ENCODE measurements around the gene PROM1. TPM values are rescaled to one million over a fixed set of nuclear protein-coding genes. Genes with fewer than 3 reads are reported as not detected.

PROM1 gene
- total RNA-seq, 1 experiment from 2014 or later: 196 TPM

GRCh38 chr4:16090096-16090705 is 6.4 kb upstream of the PROM1 start:
- no peak for DNase-seq
- CTCF ChIA-PET: no interaction called here
- peaks cover 4% of the 10 kb centered on the region; the same call in 1 of the 2 replicates for H3K4me1 ChIP-seq

GRCh38 chr4:16089156-16089555 is 5.3 kb upstream of the PROM1 start:
- intact Hi-C loops (cut with micrococcal nuclease; ENCODE audit: unreplicated experiment): no loop called here
- no peaks in the 10 kb centered on the region for H3K27me3 ChIP-seq (replicated peaks; ENCODE audit: control insufficient read depth, insufficient read depth, low read length)

More at GRCh38 chr4:16090096-16090705, 6.4 kb upstream of the PROM1 start:
- no TSS peak for BruUV-seq (replicated peaks)
- no peaks in the 10 kb centered on the region for H3K36me3 Mint-ChIP-seq (ENCODE audit: insufficient read depth, unreplicated experiment)
- no peaks in the 10 kb centered on the region for H3K27me3 Mint-ChIP-seq (ENCODE audit: insufficient read depth, unreplicated experiment)
- no peaks in the 10 kb centered on the region for H3K9me3 ChIP-seq
- peaks cover 9% of the 10 kb centered on the region for H3K4me1 Mint-ChIP-seq (ENCODE audit: low read depth, unreplicated experiment)
- intact Hi-C loops (cut with micrococcal nuclease; ENCODE audit: unreplicated experiment): loop anchor here (2.0 kb wide), 1 partner anchor 21 kb away; no protein-coding TSS in a partner anchor
- H3K36me3 ChIP-seq (ENCODE audit: control insufficient read depth, insufficient read depth, low read length): no peaks in the 10 kb centered on the region
- H3K27ac Mint-ChIP-seq (ENCODE audit: unreplicated experiment): no peak overlapping the region
- H3K4me3 Mint-ChIP-seq (ENCODE audit: unreplicated experiment): no peak overlapping the region
- no peak for TF ChIP-seq CTCF (IDR thresholded peaks at IDR 0.05; ENCODE audit: insufficient read depth in 1 of 2, low read depth in 1 of 2, low read length in 1 of 2, severe bottlenecking in 1 of 2, unreplicated experiment in 1 of 2)
- no peaks in the 10 kb centered on the region for H3K27me3 ChIP-seq (replicated peaks; ENCODE audit: control insufficient read depth, insufficient read depth, low read length)
- H3K9me3 Mint-ChIP-seq (ENCODE audit: unreplicated experiment): no peaks in the 10 kb centered on the region
- H3K4me3 ChIP-seq (ENCODE audit: low read depth, low read length): no peak overlapping the region
- POLR2A ChIA-PET: no interaction called here

GRCh38 chr4:16088601-16089000 is 4.8 kb upstream of the PROM1 start:
- Histone ChIP-seq H3K4me3 (ENCODE audit: low read depth, low read length) (no peak overlapping the region), H3K27me3 (replicated peaks; ENCODE audit: control insufficient read depth, insufficient read depth, low read length) (no peaks in the 10 kb centered on the region), H3K9me3 (no peaks in the 10 kb centered on the region), H3K36me3 (ENCODE audit: control insufficient read depth, insufficient read depth, low read length) (no peaks in the 10 kb centered on the region), H3K4me1 (peaks cover 7% of the 10 kb centered on the region; the same call in 1 of the 2 replicates)
- POLR2A ChIA-PET: no interaction called here
- CTCF ChIA-PET: no interaction called here
- no peak for TF ChIP-seq CTCF (IDR thresholded peaks at IDR 0.05; ENCODE audit: insufficient read depth in 1 of 2, low read depth in 1 of 2, low read length in 1 of 2, severe bottlenecking in 1 of 2, unreplicated experiment in 1 of 2)
- DNase-seq: no peak
- no peaks in the 10 kb centered on the region for H3K9me3 Mint-ChIP-seq (ENCODE audit: unreplicated experiment)
- no peaks in the 10 kb centered on the region for H3K27me3 Mint-ChIP-seq (ENCODE audit: insufficient read depth, unreplicated experiment)
- intact Hi-C loops (cut with micrococcal nuclease; ENCODE audit: unreplicated experiment): no loop called here
- H3K36me3 Mint-ChIP-seq (ENCODE audit: insufficient read depth, unreplicated experiment): peaks cover 6% of the 10 kb centered on the region
- H3K4me1 Mint-ChIP-seq (ENCODE audit: low read depth, unreplicated experiment): peaks cover 16% of the 10 kb centered on the region
- H3K27ac Mint-ChIP-seq (ENCODE audit: unreplicated experiment): no peak overlapping the region
- no TSS peak for BruUV-seq (replicated peaks)
- H3K4me3 Mint-ChIP-seq (ENCODE audit: unreplicated experiment): no peak overlapping the region

More at GRCh38 chr4:16089156-16089555, 5.3 kb upstream of the PROM1 start:
- H3K4me3 Mint-ChIP-seq (ENCODE audit: unreplicated experiment): no peak overlapping the region
- H3K36me3 Mint-ChIP-seq (ENCODE audit: insufficient read depth, unreplicated experiment): peaks cover under 1% of the 10 kb centered on the region
- no peak overlapping the region for H3K4me3 ChIP-seq (ENCODE audit: low read depth, low read length)
- POLR2A ChIA-PET: no interaction called here
- H3K9me3 ChIP-seq: no peaks in the 10 kb centered on the region
- no TSS peak for BruUV-seq (replicated peaks)
- CTCF ChIA-PET: no interaction called here
- H3K4me1 Mint-ChIP-seq (ENCODE audit: low read depth, unreplicated experiment): peaks cover 15% of the 10 kb centered on the region
- no peak overlapping the region for H3K27ac Mint-ChIP-seq (ENCODE audit: unreplicated experiment)
- H3K27me3 Mint-ChIP-seq (ENCODE audit: insufficient read depth, unreplicated experiment): no peaks in the 10 kb centered on the region
- H3K9me3 Mint-ChIP-seq (ENCODE audit: unreplicated experiment): no peaks in the 10 kb centered on the region
- no peaks in the 10 kb centered on the region for H3K36me3 ChIP-seq (ENCODE audit: control insufficient read depth, insufficient read depth, low read length)
- H3K4me1 ChIP-seq: peaks cover 7% of the 10 kb centered on the region; the same call in 1 of the 2 replicates
- no peak for TF ChIP-seq CTCF (IDR thresholded peaks at IDR 0.05; ENCODE audit: insufficient read depth in 1 of 2, low read depth in 1 of 2, low read length in 1 of 2, severe bottlenecking in 1 of 2, unreplicated experiment in 1 of 2)
- DNase-seq: no peak
